ENCODE results near the gene NCS1. TPM values are rescaled to one million over a fixed set of nuclear protein-coding genes. Genes with fewer than 3 reads are reported as not detected.

NCS1 gene
- total RNA-seq, 4 donors from 2014 or later: 100 to 206 (median 122) TPM

DNA sequence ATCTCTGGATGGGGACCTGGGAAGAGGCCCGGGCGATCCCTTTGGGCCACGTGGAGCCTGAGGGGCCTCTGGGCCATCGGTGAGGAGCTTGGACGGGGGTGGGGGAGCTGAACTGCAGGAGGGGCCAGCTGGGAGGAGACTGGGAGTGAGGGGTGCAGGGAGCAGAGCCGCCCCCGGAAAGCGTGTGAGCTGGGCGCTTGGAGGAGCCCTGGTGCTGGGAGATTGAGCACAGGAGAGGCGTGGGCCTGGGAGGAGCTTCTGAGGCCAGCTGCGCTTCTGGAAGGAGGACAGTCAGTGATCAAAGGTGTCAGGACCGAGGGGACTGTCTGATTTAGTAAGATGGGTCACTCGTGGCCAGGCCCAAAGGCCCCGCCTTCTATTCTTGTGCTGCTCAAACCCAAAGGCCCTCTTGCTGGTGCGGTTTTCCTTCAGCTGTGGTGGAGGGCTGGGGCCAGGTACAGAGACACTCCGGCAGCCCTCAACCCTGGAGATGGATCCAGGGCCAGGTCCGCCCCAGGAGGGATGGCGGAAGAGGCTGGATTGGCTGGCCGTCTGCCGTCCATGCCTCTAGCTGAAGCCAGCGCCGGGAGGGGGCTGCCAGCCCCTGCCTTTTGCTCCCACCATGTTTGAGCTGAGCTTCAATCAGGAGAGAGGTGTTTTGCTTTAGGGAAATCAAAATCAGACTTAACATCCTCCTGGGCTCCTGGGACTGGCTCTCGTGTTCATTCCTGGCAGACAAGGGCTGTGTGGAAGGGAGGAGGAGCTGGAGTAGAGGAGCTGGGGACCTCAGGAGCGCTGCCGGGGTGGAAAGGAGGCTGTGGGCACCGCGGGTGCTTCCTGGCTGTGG lies 21.6 kb downstream of the NCS1 start:
- Histone ChIP-seq H3K36me3 (no peaks in the 10 kb centered on the region), H3K9me3 (no peaks in the 10 kb centered on the region), H3K4me3 (peak overlapping the region; percentile 8 to 30 (median 25)), H3K4me1 (peaks cover 15 to 100% (median 100%) of the 10 kb centered on the region in 4 donors), H3K27me3 (no peaks in the 10 kb centered on the region), H3K27ac (replicated peaks in 1 of 4) (peak overlapping the region; percentile 95 to 97 (median 96))
- DNase-seq (ENCODE audit: extremely low spot score): no peak
- intact Hi-C loops (cut with DNase I): no loop called here
- 38% methylated on average over 19 of the region's 27 CpGs for WGBS
- TF ChIP-seq POLR2AphosphoS5 (IDR thresholded peaks at IDR 0.05) (peak; percentile 20 to 46), POLR2A (IDR thresholded peaks at IDR 0.05; ENCODE audit: low read depth) (no peak)
- TF ChIP-seq, protein P1, sequence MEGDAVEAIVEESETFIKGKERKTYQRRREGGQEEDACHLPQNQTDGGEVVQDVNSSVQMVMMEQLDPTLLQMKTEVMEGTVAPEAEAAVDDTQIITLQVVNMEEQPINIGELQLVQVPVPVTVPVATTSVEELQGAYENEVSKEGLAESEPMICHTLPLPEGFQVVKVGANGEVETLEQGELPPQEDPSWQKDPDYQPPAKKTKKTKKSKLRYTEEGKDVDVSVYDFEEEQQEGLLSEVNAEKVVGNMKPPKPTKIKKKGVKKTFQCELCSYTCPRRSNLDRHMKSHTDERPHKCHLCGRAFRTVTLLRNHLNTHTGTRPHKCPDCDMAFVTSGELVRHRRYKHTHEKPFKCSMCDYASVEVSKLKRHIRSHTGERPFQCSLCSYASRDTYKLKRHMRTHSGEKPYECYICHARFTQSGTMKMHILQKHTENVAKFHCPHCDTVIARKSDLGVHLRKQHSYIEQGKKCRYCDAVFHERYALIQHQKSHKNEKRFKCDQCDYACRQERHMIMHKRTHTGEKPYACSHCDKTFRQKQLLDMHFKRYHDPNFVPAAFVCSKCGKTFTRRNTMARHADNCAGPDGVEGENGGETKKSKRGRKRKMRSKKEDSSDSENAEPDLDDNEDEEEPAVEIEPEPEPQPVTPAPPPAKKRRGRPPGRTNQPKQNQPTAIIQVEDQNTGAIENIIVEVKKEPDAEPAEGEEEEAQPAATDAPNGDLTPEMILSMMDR (IDR thresholded peaks at IDR 0.05): no peak

DNA sequence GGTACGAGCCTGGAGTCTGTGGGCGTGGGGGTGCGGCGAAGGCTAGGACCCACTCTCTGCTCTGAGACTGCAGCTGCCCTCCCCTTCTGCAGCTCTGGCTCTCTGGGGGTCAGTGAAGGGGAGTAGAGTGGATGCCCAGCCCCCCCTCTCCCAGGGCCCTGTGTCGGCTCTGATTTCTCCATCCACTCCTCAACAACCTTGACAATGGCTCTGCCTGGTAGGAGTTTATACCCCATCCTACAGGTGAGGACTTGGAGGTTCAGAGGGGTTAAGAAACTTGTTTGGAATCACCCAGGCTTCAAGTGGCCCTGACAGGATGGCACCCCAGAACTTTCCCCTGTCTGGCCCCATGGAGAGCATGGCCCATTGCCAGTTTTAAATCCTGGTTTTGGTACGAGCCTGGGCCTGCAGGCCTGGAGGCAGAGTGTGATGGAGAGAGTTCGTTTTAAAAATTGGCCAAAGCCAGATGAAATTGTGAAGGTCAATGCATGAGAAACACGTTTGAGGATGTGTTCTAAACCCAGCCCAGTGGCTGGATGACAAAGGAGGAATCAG lies 22.3 kb downstream of the NCS1 start:
- no peak for DNase-seq (ENCODE audit: extremely low spot score)
- Histone ChIP-seq H3K36me3 (no peaks in the 10 kb centered on the region), H3K4me3 (peak overlapping the region in 2 of 4 donors; percentile 25 to 30), H3K27me3 (no peaks in the 10 kb centered on the region), H3K4me1 (peaks cover 18 to 100% (median 100%) of the 10 kb centered on the region in 4 donors), H3K9me3 (no peaks in the 10 kb centered on the region), H3K27ac (replicated peaks in 1 of 4) (peak overlapping the region; percentile 95 to 97 (median 96))
- TF ChIP-seq POLR2A (IDR thresholded peaks at IDR 0.05; ENCODE audit: low read depth): no peak
- TF ChIP-seq, protein P1 (IDR thresholded peaks at IDR 0.05): no peak
- TF ChIP-seq POLR2AphosphoS5 (IDR thresholded peaks at IDR 0.05): no peak
- no peak for TF ChIP-seq EP300 (IDR thresholded peaks at IDR 0.05)
- 35% methylated on average over 6 of the region's 8 CpGs for WGBS
- intact Hi-C loops (cut with DNase I): no loop called here

DNA sequence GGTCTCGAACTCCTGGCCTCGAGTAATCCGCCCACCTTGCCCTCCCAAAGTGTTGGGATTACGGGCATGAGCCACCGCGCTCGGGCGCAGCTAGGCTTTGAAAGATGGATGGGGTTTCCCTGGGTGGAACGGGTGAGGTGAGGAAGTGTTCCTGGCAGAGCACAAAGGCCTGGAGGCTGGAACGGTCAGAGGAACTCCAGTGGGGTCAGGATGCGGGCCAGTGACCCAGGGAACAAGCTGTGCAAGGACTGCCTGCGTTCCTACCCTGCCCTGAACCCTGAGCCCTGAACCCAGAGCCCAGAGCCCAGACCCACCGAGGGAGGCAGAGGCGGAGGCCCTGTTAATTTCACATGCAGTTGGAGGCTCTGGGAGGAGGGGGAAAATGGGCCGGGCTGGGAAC lies 23.4 kb downstream of the NCS1 start:
- intact Hi-C loops (cut with DNase I): no loop called here
- H3K9me3 ChIP-seq: no peaks in the 10 kb centered on the region
- H3K27ac ChIP-seq (replicated peaks in 1 of 4): peak overlapping the region; percentile 95 to 97 (median 96)
- WGBS: 70% methylated on average over 14 of the region's 15 CpGs
- peaks cover 18 to 100% (median 100%) of the 10 kb centered on the region in 4 donors for H3K4me1 ChIP-seq
- peak in 1 of 2 donors; percentile 60 for TF ChIP-seq POLR2AphosphoS5 (IDR thresholded peaks at IDR 0.05)
- TF ChIP-seq POLR2A (IDR thresholded peaks at IDR 0.05; ENCODE audit: low read depth): no peak
- no peaks in the 10 kb centered on the region for H3K36me3 ChIP-seq
- H3K4me3 ChIP-seq: no peak overlapping the region
- H3K27me3 ChIP-seq: no peaks in the 10 kb centered on the region
- no peak for DNase-seq (ENCODE audit: extremely low spot score)

DNA sequence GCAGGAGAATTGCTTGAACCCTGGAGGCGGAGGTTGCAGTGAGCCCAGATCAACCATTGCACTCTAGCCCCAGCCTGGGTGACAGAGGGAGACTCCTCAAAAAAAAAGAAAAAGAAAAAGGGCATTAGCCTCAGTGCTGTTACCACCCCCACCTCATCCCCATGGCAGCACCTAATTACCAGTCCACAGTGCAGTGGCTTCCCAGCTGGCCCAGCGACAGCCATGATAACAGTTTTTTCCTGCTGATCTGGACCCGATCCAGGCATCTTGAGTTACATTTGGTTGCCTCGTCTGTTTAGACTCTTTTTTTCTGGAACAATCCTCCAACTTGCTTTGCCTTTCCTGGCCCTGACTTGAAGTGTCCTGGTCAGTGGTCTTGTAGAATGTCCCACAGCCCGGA lies 24.4 kb downstream of the NCS1 start:
- DNase-seq (ENCODE audit: extremely low spot score): no peak
- whole genome bisulfite sequencing: 38% methylated on average over 5 of the region's 5 CpGs
- intact Hi-C loops (cut with DNase I): no loop called here
- Histone ChIP-seq H3K27ac (replicated peaks in 1 of 4) (peak overlapping the region; percentile 95 to 97 (median 96)), H3K27me3 (no peaks in the 10 kb centered on the region), H3K4me1 (peaks cover 21 to 100% (median 100%) of the 10 kb centered on the region in 4 donors), H3K9me3 (no peaks in the 10 kb centered on the region), H3K36me3 (peaks cover 0 to 2% (median 0%) of the 10 kb centered on the region in 4 donors), H3K4me3 (no peak overlapping the region)
- TF ChIP-seq POLR2A (IDR thresholded peaks at IDR 0.05; ENCODE audit: low read depth): no peak
- no peak for TF ChIP-seq EP300 (IDR thresholded peaks at IDR 0.05)

DNA sequence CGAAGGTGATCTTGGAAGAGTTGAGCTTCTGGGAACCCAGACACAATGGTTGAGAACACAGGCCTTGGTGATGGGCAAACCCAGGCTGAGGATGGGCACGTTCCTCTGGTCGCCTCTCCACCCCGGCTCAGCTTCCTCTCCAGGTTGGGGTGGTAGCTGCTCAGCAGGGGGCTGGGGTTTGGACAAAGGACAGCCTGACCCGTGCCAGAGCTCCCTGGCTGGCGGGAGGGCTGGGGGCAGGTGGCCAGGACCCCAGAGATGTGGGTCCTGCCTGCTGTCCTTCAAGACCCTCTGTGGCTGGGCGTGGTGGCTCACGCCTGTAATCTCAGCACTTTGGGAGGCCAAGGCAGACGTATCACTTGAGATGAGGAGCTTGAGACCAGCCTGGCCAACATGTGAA lies 25.2 kb downstream of the NCS1 start:
- no peak for DNase-seq (ENCODE audit: extremely low spot score)

More for the DNA sequence above, 25.2 kb downstream of the NCS1 start:
- peaks cover 21 to 100% (median 99%) of the 10 kb centered on the region in 4 donors for H3K4me1 ChIP-seq
- H3K36me3 ChIP-seq: peaks cover 0 to 6% (median 0%) of the 10 kb centered on the region in 4 donors
- H3K4me3 ChIP-seq: no peak overlapping the region
- peak overlapping the region; percentile 95 to 97 (median 96) for H3K27ac ChIP-seq (replicated peaks in 1 of 4)
- WGBS: 95% methylated on average over 4 of the region's 9 CpGs
- TF ChIP-seq POLR2AphosphoS5 (IDR thresholded peaks at IDR 0.05) (no peak), EP300 (IDR thresholded peaks at IDR 0.05) (no peak), POLR2A (IDR thresholded peaks at IDR 0.05; ENCODE audit: low read depth) (no peak)
- TF ChIP-seq, protein P1 (IDR thresholded peaks at IDR 0.05): no peak
- H3K27me3 ChIP-seq: no peaks in the 10 kb centered on the region
- intact Hi-C loops (cut with DNase I): no loop called here
- no peaks in the 10 kb centered on the region for H3K9me3 ChIP-seq

All from esophagus muscularis mucosa (tissue), 4 donors.